GM19372 (cell line): ENCODE data around the gene SH2D7.

Source experiments
- ATAC-seq: cut with Tn5 transposase; IDR thresholded peaks from one replicate; pipeline ENCODE4 v1.9.1; 2021; ENCODE audit warnings: mild to moderate bottlenecking, low read depth, moderate library complexity; ENCODE audit not compliant: unreplicated experiment

Gene SH2D7

GRCh38 chr15:78076231-78077052 is 15.9 kb upstream of the SH2D7 start:
- ATAC-seq = no peak

DNA sequence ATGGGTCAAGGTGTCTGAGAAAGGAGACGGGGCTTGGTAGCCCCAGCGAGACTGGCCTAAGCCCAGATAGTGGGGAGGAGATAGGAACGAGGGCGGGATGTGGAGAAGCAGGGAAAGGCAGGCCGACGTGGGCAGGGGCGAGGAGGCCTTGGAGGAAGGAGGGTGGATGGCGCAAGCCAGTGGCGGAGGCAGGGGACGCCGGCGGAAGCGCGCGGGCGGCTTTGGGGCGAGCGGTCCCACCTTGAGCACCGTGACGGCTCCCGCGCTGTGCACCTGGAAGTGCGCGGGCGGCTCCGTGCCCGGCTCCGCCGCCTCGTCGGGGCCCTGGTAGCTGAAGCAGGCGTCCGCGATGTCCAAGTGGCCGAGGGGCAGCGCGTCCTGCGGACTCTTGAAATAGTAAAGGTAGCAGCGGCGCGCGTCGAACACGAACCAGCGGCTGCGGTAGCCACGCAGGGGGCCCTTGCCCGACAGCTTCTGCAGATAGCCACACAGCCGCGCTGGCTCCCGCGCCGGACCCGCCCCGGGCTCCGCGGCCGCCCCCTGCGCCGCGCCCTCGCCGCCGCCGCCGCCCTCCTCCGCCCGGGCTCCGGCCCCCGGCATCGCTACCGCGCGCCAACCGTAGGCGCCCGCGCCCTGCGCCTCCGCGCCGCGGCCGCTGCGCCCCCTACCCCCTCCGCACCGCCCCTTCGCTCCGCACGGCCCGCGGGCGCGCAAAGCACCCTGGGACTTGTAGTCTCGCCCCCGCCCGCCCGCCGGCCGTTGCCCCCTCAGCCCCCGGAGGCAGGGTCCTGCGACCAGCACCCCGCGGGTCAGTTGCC is 15.1 kb upstream of the SH2D7 start, which contains the start of gene TBC1D2B:
TSS of gene TBC1D2B (minus strand) at position 659 of the 818 bp plus-strand sequence. CDS start at position 600, 59 bp downstream.
- ATAC-seq = peak; percentile 89

- no peak for ATAC-seq
These were observed 14.5 kb upstream of the SH2D7 start for GRCh38 chr15:78077871-78078210.

GRCh38 chr15:78079298-78080087 is 12.9 kb upstream of the SH2D7 start:
- no peak for ATAC-seq

GRCh38 chr15:78080088-78080460 is 12.3 kb upstream of the SH2D7 start:
- no peak for ATAC-seq

- ATAC-seq = no peak
These were observed 10.1 kb upstream of the SH2D7 start for GRCh38 chr15:78082106-78082742.

- no peak for ATAC-seq
These were observed 9.6 kb upstream of the SH2D7 start for GRCh38 chr15:78082743-78083110.

- ATAC-seq = no peak
These were observed 9.2 kb upstream of the SH2D7 start for GRCh38 chr15:78083186-78083585.

GRCh38 chr15:78083687-78084448 is 8.5 kb upstream of the SH2D7 start:
- no peak for ATAC-seq

DNA sequence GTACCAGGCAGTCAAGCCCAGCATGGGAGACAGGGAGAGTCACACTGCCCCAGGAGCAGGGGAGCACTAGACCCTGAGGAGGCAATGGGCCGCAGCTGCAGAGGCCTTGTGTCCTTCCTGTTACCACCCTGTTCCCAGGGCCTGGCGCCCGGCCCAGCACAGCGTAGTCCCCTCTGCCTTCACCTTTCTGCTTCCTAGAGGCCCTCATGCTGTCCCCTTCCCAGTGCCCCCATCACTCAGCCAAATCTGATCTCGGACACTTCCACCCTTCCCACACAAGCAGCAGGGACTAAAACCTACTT is 8.0 kb upstream of the SH2D7 start:
- ATAC-seq = no peak

GRCh38 chr15:78085928-78086327 is 6.4 kb upstream of the SH2D7 start:
- ATAC-seq = no peak

DNA sequence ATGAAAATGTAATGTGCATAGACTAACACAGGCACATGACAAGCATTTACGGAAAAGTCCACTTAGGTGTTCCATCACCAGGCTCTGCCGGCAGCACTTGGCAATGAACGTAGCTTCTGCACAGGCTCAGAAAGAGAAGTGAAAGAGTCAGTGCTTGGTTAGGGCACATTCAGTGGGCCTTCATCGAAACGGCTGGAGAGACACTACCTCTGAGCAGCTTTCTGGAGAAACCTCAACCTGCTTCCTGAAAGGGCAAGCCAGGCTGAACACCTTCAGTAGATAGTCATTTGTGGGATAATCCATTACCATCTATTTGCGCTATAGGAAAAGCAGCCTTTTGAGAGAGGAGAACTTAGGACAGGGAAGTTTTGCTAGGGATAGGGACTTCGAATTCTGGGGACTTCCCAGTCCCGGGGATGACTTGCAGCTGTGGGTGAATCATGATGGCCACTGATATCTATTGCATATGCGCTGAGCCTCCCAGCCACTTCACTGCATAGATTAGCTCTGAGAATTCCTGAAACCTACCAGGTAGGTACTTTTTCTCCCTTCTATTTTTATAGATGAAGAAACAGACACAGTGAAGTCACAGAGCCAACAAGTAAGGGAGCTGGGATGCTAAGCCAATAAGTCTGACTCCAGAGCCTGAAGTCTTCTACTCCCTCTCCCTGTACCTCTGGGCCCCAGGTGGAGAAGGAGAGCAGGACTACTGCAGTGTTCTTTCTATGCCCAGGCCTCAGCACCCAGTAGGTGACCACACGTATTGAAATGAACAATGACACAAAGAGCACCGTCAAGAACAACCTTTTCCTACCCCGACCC is 4.2 kb upstream of the SH2D7 start:
- ATAC-seq = peak; percentile 79

- no peak for ATAC-seq
These were observed 3.6 kb upstream of the SH2D7 start for GRCh38 chr15:78088773-78089080.

GRCh38 chr15:78090422-78091063 is 1.8 kb upstream of the SH2D7 start:
- ATAC-seq = no peak

DNA sequence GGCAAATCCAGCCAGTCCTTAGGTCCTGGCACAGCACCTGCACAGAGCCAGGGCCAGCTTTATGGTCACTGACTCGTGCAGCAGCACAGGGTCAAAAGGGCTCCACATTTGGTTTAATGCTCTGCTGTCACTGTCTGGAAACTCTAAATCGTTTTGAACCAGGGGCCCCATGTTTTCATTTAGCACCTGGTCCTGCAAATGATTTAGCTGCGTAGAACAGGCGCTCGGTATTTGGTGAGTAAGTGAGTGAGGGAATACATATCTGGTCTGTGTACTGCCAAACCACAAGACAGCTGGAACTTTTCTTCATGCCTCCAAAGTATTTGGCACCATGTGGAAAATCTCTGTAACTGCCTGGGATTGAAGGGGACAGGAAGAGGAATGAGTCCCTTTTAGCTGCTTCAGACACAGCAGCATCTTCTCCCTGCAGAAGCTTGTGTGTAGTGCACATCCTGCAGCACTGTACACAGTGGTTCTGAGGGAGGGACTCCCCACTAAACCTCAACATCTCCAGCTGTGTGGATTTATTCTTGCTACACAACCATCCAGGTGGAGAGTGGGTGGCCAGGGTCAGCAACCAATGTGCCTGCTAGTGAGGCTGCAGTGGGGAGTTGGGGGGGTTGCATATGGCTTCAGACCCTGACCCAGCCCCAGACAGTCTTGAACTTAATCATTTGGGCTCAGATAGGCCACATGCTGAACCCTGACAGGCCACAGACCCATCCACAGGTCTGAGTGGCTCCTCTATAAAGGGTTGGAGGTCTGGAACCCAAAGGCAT is 1.1 kb downstream of the SH2D7 start:
- no peak for ATAC-seq

DNA sequence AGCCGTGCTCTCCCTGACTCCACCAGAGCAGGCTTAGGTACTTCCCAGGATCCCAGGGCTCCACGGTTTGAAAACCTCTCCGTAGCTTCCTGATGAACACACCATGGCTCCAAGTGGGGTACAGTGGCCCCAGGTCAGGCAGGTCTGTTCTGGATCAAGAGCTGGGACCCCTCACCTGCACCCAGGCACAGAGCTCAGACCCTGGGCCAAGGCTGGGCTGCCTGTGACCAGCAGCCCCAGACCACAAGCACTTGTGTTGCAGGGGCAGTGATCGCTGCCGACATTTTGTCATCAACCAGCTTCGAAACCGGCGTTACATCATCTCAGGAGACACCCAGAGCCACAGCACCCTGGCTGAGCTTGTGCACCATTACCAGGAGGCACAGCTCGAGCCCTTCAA is 5.3 kb downstream of the SH2D7 start:
- ATAC-seq = no peak

- no peak for ATAC-seq
These were observed 5.9 kb downstream of the SH2D7 start for GRCh38 chr15:78098131-78098755.

- no peak for ATAC-seq
These were observed 8.5 kb downstream of the SH2D7 start for GRCh38 chr15:78100886-78101285.
